Erythroblast (primary cell): ENCODE results near the gene C2orf92.

Experiments
- GATA1 ChIP-seq: IDR thresholded peaks from 2 replicates; pipeline ENCODE4 v1.6.1; 2011; ENCODE audit warnings: low read depth, mild to moderate bottlenecking, control low read depth, low read length, moderate library complexity
- POLR2A ChIP-seq: IDR thresholded peaks from 2 replicates; pipeline ENCODE4 v1.6.1; 2011; ENCODE audit warnings: mild to moderate bottlenecking, low read length

- TF ChIP-seq POLR2A (no peak), GATA1 (no peak)
Observed at GRCh38 chr2:97718942-97719341, 49.4 kb downstream of the C2orf92 start.
